GM23338 (cell line): ENCODE measurements around the gene METRNL. TPM values are rescaled to one million over a fixed set of nuclear protein-coding genes. Genes with fewer than 3 reads are reported as not detected.

ENCODE experiments used
- ATAC-seq: fragments of 200-7000 bp; cut with Tn5 transposase; 3 replicates; pipeline ENCODE4 v1.9.1; 2020
- DNase-seq: peaks from one replicate; pipeline ENCODE4 v3.0.0-alpha.2; 2015; ENCODE audit warnings: low spot score
- H2AFZ ChIP-seq: fragments of 200-600 bp; sonication (generic); 2 replicates; pipeline ENCODE4 v1.8.0; 2016; ENCODE audit warnings: antibody characterized with exemption, mild to moderate bottlenecking, moderate library complexity
- H3F3A ChIP-seq: fragments of 200-600 bp; sonication (generic); replicated peaks from 2 replicates; pipeline ENCODE4 v1.8.0; 2017; ENCODE audit warnings: antibody characterized with exemption, mixed run types, low read depth
- H3K27ac ChIP-seq: fragments of 200-600 bp; sonication (generic); 2 replicates; pipeline ENCODE4 v1.6.1; 2016; ENCODE audit warnings: low read depth
- H3K27me3 ChIP-seq: fragments of 200-600 bp; sonication (generic); 2 replicates; pipeline ENCODE4 v1.8.0; 2016; ENCODE audit warnings: mild to moderate bottlenecking, mixed run types, moderate library complexity; ENCODE audit not compliant: insufficient read depth
- H3K36me3 ChIP-seq: fragments of 200-600 bp; sonication (generic); 2 replicates; pipeline ENCODE4 v1.8.0; 2016; ENCODE audit warnings: mild to moderate bottlenecking; ENCODE audit not compliant: insufficient read depth
- H3K4me1 ChIP-seq: fragments of 200-600 bp; sonication (generic); 2 replicates; pipeline ENCODE4 v1.8.0; 2016; ENCODE audit warnings: mild to moderate bottlenecking, moderate library complexity; ENCODE audit not compliant: insufficient read depth
- H3K4me2 ChIP-seq: fragments of 200-600 bp; sonication (generic); 2 replicates; pipeline ENCODE4 v1.7.1; 2017; ENCODE audit warnings: mixed run types
- H3K4me3 ChIP-seq: fragments of 200-600 bp; sonication (generic); 2 replicates; pipeline ENCODE4 v1.6.1; 2016; ENCODE audit warnings: mixed run types
- H3K79me2 ChIP-seq: fragments of 200-600 bp; sonication (generic); replicated peaks from 2 replicates; pipeline ENCODE4 v1.8.0; 2017; ENCODE audit warnings: mild to moderate bottlenecking; ENCODE audit not compliant: insufficient read depth
- H3K9me2 ChIP-seq: fragments of 200-600 bp; sonication (generic); 2 replicates; pipeline ENCODE4 v1.8.0; 2017; ENCODE audit not compliant: insufficient read depth
- H4K20me1 ChIP-seq: fragments of 200-600 bp; sonication (generic); replicated peaks from 2 replicates; pipeline ENCODE4 v1.8.0; 2017; ENCODE audit warnings: mild to moderate bottlenecking; ENCODE audit not compliant: insufficient read depth
- H3K27ac Mint-ChIP-seq: 2 replicates; pipeline ENCODE4 v1.8.0; 2020; ENCODE audit warnings: inconsistent platforms, mild to moderate bottlenecking, moderate library complexity, mixed read lengths
- H3K27me3 Mint-ChIP-seq: 3 replicates; pipeline ENCODE4 v1.8.0; 2022; ENCODE audit warnings: low read depth, mild to moderate bottlenecking, moderate library complexity, mixed read lengths, inconsistent platforms; ENCODE audit not compliant: insufficient read depth, poor library complexity
- H3K36me3 Mint-ChIP-seq: 3 replicates; pipeline ENCODE4 v1.8.0; 2021; ENCODE audit warnings: low read depth, mild to moderate bottlenecking, inconsistent platforms, moderate library complexity, mixed read lengths
- H3K4me1 Mint-ChIP-seq: 3 replicates; pipeline ENCODE4 v1.8.0; 2020; ENCODE audit warnings: mild to moderate bottlenecking, inconsistent platforms, mixed read lengths
- H3K4me3 Mint-ChIP-seq: 3 replicates; pipeline ENCODE4 v1.8.0; 2021; ENCODE audit warnings: moderate library complexity, mild to moderate bottlenecking, inconsistent platforms, mixed read lengths
- H3K9me3 Mint-ChIP-seq: 3 replicates; pipeline ENCODE4 v1.8.0; 2020; ENCODE audit warnings: moderate library complexity, mild to moderate bottlenecking, inconsistent platforms, mixed read lengths
- CREB1 ChIP-seq: fragments of 250-450 bp; sonication (Bioruptor Pico); IDR thresholded peaks from 2 replicates; pipeline ENCODE4 v1.5.0; 2020; ENCODE audit warnings: low read depth, mild to moderate bottlenecking, moderate library complexity
- CTCF ChIP-seq, 2 experiments: fragments of 200-600 bp in 1 of 2; sonication (generic) in 1 of 2; conservative IDR thresholded peaks; 2 replicates each; pipeline versions ENCODE4 v1.5.1 to v1.6.1; 2016 to 2017; ENCODE audit warnings: antibody characterized with exemption in 2 of 2, low read depth in 2 of 2, mild to moderate bottlenecking in 2 of 2, moderate library complexity in 1 of 2
- ETS1 ChIP-seq: IDR thresholded peaks from 2 replicates; pipeline ENCODE4 v1.6.1; 2016; ENCODE audit warnings: antibody characterized with exemption
- EZH2 ChIP-seq: fragments of 200-600 bp; sonication (generic); IDR thresholded peaks from one replicate; pipeline ENCODE4 v1.8.0; 2017; ENCODE audit warnings: antibody characterized with exemption, mild to moderate bottlenecking, low read depth; ENCODE audit not compliant: unreplicated experiment
- EZH2phosphoT487 ChIP-seq: fragments of 200-600 bp; sonication (generic); IDR thresholded peaks from one replicate; pipeline ENCODE4 v1.8.1; 2018; ENCODE audit warnings: antibody characterized with exemption; ENCODE audit not compliant: unreplicated experiment
- JUNB ChIP-seq: IDR thresholded peaks from one replicate; pipeline ENCODE4 v1.6.1; 2016; ENCODE audit warnings: antibody characterized with exemption; ENCODE audit not compliant: unreplicated experiment
- NANOG ChIP-seq: IDR thresholded peaks from 2 replicates; pipeline ENCODE4 v1.6.1; 2016; ENCODE audit warnings: antibody characterized with exemption, borderline replicate concordance
- POLR2AphosphoS5 ChIP-seq: IDR thresholded peaks from 2 replicates; pipeline ENCODE4 v1.6.1; 2016; ENCODE audit warnings: antibody characterized with exemption, low read depth
- REST ChIP-seq: IDR thresholded peaks from one replicate; pipeline ENCODE4 v1.6.1; 2018; ENCODE audit warnings: antibody characterized with exemption; ENCODE audit not compliant: unreplicated experiment
- STAT1 ChIP-seq: IDR thresholded peaks from one replicate; pipeline ENCODE4 v1.6.1; 2016; ENCODE audit warnings: antibody characterized with exemption; ENCODE audit not compliant: unreplicated experiment
- ZNF114 ChIP-seq: fragments of 250-450 bp; sonication (Bioruptor Pico); IDR thresholded peaks from 2 replicates; pipeline ENCODE4 v1.5.0; 2020; ENCODE audit warnings: mild to moderate bottlenecking, moderate library complexity
- ZNF331 ChIP-seq: fragments of 250-450 bp; sonication (Bioruptor Pico); IDR thresholded peaks from 2 replicates; pipeline ENCODE4 v1.5.0; 2020; ENCODE audit warnings: low read depth, mild to moderate bottlenecking, moderate library complexity
- ZNF462 ChIP-seq: fragments of 250-450 bp; sonication (Bioruptor Pico); IDR thresholded peaks from 2 replicates; pipeline ENCODE4 v1.5.0; 2020; ENCODE audit warnings: mild to moderate bottlenecking, moderate library complexity
- polyA plus RNA-seq: library from polyadenylated mRNA; unstranded; fragments of >200 nt; fragmentation: Nextera tagmentation; extraction: Ambion mirVana; gene quantifications from 2 replicates; pipeline ENCODE4 v1.2.1, GENCODE V29; 2016
- total RNA-seq: library from RNA; depleted of rRNA; stranded (reverse); fragments of >200 nt; shearing (Covaris generic); gene quantifications from 2 replicates; pipeline ENCODE4 v1.2.3, GENCODE V29; 2014

Gene METRNL
- total and polyA plus RNA-seq, 2 experiments from 2014 or later: 12.2 to 20.2 TPM

GRCh38 chr17:83061586-83061985 lies 17.8 kb upstream of the METRNL start:
- no peak overlapping the region for H3K4me2 ChIP-seq
- H3K79me2 ChIP-seq: no peaks in the 10 kb centered on the region
- H3K27ac ChIP-seq: no peak overlapping the region
- H3K36me3 Mint-ChIP-seq: no peaks in the 10 kb centered on the region; the same call in 2 of the 3 replicates
- ATAC-seq (no peak), DNase-seq (no peak)
- H3K9me3 Mint-ChIP-seq: no peaks in the 10 kb centered on the region; the same call in 2 of the 3 replicates
- no peak for TF ChIP-seq JUNB
- TF ChIP-seq CTCF (conservative IDR thresholded peaks at IDR 0.05; ENCODE audit: low read depth in 2 of 2): no peak
- no peak for TF ChIP-seq CREB1 (CRISPR knock-in tag)
- TF ChIP-seq ZNF114 (CRISPR knock-in tag): no peak
- TF ChIP-seq EZH2phosphoT487: no peak
- no peak for TF ChIP-seq REST
- TF ChIP-seq POLR2AphosphoS5: no peak
- TF ChIP-seq ETS1: no peak
- TF ChIP-seq STAT1: no peak
- TF ChIP-seq NANOG: no peak
- TF ChIP-seq EZH2: no peak
- no peak for TF ChIP-seq ZNF462 (CRISPR knock-in tag)
- TF ChIP-seq ZNF331 (CRISPR knock-in tag): no peak
- H2AFZ ChIP-seq: no peak overlapping the region
- H3K4me1 ChIP-seq: no peaks in the 10 kb centered on the region
- H3F3A ChIP-seq: no peaks in the 10 kb centered on the region
- H3K4me3 ChIP-seq: no peak overlapping the region
- H4K20me1 ChIP-seq: no peaks in the 10 kb centered on the region
- no peaks in the 10 kb centered on the region for H3K27me3 ChIP-seq
- no peaks in the 10 kb centered on the region for H3K36me3 ChIP-seq
- no peak overlapping the region for H3K4me3 Mint-ChIP-seq
- peaks cover 8% of the 10 kb centered on the region for H3K27me3 Mint-ChIP-seq
- no peaks in the 10 kb centered on the region for H3K9me2 ChIP-seq
- H3K4me1 Mint-ChIP-seq: no peaks in the 10 kb centered on the region
- no peak overlapping the region for H3K27ac Mint-ChIP-seq
